NCI-H82 treated with DMSO at 0.1 percent for 48 hours (cell line): ENCODE measurements around the gene ADCY9.
A peak's percentile ranks its signal among the peaks of the same experiment; 100 is the strongest.
"Not testable (repeated sequence)": the region's sequence is repeated elsewhere in the genome, so short reads cannot be mapped to it uniquely, and the experiment has no call there.

Source experiments
- DNase-seq: peaks from one replicate; lab custom pipeline; 2025; ENCODE audit not compliant: unreplicated experiment; lab: John Stamatoyannopoulos, UW

The ADCY9 gene

DNA sequence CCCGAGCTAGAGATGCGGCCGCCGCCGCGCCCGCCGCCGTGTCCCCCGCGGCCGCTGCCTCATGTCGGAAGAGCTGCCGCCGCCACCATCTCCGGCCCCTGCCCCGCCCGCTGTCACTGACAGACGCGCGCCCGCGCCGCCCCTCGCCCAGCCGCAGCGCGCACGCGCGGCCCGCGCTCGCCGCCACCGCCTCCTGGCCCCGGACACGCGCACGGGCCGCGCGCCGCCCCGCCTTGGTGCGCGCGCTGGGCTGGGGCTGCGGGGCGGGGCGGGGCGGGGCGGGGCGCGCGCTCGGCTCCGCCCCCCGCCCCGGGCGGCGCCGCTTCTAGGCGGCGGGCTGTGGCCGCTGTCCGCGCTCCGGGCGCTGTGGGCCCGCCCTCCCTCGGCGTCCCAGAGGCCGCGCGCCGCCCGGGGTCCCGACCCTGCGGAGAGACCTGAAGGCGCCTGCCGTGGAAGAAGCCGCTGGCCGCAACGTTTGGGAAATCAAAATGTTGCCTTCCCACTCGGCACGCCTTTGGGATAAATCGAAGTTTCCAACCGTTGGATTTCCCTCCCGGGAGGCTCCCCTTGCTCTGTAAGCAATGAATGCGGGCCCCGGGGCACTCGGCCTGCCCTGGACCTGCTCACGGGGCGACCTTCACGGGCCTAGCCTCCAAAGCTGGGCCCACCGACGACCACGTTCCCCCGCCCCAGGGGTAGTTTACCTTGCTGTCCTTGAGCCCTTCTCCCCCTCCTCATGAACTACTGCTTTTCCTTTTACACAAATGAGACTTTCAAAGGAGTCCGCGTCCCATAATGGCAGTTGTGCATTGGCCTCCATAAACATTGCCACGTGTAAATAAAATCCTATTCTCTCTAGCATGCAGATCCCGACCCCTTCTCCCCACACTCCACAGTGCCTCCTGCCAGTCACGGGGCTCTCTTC, at the start of gene ADCY9:
ADCY9 (minus strand) TSS at position 118 of the 925 bp plus-strand sequence. CDS start 1,000 bp downstream, outside the sequence.
- DNase-seq = peak; percentile 30

GRCh38 chr16:4160658-4161430, 44.6 kb upstream of the ADCY9 start:
- no peak for DNase-seq

- DNase-seq = no peak
Measured at GRCh38 chr16:4159726-4160125, 43.5 kb upstream of the ADCY9 start.

GRCh38 chr16:4158143-4159093, 42.2 kb upstream of the ADCY9 start:
- DNase-seq = no peak

- DNase-seq = no peak
Measured at GRCh38 chr16:4157376-4157825, 41.2 kb upstream of the ADCY9 start.

DNA sequence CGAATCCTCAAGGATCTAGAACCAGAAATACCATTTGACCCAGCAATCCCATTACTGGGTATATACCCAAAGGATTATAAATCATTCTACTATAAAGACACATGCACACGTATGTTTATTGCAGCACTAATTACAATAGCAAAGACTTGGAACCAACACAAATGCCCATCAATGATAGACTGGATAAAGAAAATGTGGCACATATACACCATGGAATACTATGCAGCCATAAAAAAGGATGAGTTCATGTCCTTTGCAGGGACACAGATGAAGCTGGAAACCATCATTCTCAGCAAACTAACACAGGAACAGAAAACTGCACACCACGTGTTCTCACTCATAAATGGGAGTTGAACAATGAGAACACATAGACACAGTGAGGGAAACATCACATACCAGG, 40.3 kb upstream of the ADCY9 start:
- not testable (repeated sequence) for DNase-seq

DNA sequence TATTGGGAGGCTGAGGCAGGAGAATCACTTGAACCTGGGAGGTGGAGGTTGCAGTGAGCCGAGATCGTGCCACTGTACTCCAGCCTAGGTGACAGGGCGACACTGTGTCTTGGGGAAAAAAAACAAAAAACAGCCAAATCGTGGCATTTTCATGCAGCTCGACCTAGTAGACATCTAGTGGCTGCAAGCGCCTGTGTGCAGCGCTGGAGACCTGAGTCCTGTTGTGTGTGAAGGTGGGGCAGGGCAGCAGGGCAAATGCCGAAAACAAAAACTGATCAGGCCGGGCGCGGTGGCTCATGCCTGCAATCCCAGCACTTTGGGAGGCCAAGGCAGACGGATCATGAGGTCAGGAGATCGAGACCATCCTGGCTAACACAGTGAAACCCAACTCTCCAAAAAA, 37.1 kb upstream of the ADCY9 start:
- DNase-seq = not testable (repeated sequence)

- no peak for DNase-seq
Measured at GRCh38 chr16:4152267-4152666, 36.0 kb upstream of the ADCY9 start.

DNA sequence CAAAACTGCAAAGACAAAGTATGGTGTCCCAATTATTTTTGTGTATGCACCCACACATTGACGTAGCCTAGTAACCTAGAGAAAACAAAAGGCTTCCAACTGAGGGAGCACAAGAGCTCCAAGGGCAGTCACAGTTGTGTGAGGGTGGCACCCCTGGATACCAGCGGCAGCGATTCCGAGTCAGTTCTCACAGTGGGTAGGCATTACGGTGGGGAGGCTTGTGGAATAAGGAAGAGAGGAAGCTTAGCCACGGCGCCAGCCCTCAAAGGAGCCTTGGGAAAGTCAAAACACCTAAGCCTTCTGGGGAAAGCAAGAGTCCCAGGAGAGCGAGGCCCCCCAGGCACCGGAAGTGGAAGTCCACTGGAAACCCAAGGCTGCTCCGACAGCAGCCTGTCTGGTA, 31.0 kb upstream of the ADCY9 start:
- DNase-seq = no peak

DNA sequence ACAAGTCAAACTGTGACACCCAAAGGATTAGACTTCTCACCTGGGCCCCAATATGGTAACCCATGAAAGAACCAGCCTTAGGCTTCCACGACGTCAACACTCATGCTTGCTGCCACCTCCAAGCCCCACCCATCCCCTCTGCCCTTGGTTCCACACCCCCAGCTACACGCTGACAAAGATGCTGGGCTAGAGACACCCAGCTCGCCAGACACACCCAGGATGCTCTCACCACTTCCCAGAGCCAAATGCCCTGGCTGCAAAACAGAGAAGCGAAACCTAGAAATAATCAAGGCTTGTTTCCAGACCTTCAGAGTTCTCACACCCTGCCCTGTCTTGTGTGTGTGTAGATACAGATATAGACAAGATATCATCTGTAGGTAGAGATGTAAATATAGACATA, 26.0 kb upstream of the ADCY9 start:
- DNase-seq = no peak

- DNase-seq = no peak
Measured at GRCh38 chr16:4141604-4142003, 25.4 kb upstream of the ADCY9 start.

GRCh38 chr16:4140652-4141051, 24.4 kb upstream of the ADCY9 start:
- no peak for DNase-seq

DNA sequence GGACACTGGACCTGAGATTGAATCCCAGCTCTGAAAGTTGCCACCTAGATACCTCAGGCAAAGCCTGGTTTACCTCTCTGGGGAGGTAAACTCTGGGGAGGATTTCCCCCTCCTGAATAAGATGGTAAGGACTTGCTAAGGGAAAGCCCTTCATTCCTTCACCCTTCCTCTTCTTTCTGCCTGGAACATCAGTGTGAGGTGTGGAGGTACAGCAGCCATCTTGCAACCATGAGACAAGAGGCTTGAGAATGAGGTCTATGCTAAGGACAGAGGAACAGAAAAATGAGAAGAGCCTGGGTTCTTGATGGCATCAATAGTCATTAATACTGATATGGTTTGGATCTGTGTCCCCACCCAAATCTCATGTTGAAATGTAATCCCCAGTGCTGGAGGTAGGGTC, 23.7 kb upstream of the ADCY9 start:
- no peak for DNase-seq

- DNase-seq = no peak
Measured at GRCh38 chr16:4138713-4139112, 22.5 kb upstream of the ADCY9 start.

DNA sequence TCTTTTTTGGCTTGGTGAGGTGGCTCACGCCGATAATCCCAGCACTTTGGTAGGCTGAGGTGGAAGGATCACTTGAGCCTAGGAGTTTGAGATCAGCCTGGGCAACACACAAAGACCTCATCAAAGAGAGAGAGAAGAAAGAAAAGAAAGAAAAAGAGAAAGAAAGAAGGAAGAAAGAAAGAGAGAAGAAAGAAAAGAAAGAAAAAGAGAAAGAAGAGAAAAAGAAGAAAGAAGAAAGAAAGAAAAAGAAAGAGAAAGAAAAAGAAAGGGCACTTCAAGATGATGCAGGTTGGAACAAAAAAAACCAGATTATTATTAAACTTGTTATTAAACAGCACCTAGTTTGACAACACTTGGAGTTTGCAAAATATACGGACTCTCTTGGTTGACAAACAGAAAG, 21.2 kb upstream of the ADCY9 start:
- no peak for DNase-seq

DNA sequence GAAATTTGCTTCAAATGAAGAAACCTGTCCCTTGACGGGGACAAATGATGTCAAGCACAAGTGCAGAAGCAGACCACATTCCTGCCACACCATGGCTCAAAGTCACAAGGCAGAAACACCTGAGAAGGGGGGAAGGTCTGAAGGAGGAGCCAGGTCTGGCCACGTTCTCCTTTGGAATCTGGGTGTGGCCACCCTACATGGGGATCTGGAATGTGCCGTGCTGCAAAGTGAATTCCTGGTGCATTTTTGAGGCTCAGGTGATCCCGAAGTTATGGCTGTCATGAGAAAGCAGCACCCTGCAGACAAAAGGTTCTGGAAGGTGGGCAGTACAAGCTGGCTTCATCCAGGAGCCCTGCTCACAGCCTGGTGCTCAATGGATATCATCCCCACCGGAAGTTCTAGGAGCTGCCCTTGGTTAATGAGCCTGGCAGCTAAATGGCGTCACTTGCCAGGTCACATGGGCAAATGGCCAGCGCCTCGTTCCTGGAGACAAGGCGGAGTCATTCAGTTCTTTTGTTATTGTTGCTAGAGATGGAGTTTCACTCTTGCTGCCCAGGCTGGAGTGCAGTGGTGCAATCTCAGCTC, 20.1 kb upstream of the ADCY9 start:
- no peak for DNase-seq

DNA sequence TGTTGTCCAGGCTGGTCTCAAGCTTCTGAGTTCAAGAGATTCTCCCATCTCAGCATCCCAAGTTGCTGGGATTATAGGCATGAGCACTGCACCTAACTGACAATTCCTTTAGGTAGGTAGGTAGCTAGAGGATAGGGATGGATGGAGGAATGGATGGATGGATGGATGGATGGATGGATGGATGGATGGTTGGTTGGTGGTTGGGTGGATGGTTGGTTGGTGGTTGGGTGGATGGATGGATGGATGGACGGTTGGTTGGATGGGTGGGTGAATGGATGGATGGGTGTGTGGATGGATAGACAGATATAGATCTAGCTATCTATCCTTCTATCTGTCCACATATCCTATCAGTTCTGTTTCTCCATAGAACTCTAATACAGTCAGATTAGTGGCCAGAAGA, 19.3 kb upstream of the ADCY9 start:
- no peak for DNase-seq

DNA sequence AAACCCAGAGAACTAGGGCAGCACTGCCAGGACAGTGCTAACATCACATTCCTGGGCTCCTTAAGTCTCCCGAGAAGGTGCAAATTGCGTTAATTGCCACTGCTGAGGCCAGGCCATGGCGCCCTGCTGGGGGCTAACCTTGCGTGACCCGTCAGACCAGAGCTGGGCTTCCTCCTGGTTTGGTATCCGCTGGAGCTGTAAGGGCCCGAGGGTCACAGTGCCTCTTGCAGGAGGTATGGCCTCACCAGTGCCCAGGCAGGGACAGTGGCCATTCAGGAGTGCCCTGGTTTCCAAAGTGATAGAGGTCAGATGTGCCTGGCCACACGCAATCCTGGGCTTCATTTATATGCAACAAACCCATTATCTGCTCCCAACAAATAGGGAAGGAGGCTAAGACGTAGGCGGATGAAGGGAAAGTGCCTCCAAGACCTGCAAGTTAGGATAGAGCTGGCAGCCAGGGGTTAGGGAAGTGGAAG, 17.7 kb upstream of the ADCY9 start:
- no peak for DNase-seq

GRCh38 chr16:4131621-4132020, 15.4 kb upstream of the ADCY9 start:
- DNase-seq = no peak

DNA sequence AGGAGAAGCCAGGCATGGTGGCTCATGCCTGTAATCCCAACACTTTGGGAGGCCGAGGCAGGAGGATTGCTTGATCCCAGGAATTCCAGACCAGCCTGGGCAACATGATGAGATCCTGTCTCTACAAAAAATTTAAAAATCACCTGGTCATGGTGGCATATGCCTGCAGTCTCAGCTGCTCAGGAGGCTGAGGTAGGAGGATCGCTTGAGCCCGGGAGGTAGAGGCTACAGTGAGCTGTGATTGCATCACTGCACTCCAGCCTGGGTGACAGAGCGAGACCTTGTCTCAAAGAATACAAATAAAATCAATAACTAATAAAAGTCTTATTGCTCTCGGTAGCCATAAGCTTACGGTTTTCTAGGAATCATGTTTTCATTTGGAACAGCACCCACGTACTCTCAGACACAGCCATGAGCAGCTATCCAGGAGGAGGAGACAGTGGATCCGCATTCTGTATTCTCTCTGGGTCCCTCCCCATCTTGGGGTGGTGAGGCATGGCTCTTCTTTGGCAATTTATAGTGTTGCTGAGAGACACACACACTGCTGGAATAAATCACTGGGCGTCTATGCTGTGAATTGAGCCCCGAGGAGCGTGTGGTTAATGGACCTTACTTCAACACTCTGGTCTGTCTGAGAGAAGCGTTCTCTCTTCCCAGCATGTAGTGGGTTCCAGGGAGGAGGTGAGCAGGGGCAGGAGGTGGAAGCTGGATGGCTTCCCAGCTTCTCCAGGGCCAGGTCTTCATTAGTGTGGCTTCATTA, 8.5 kb upstream of the ADCY9 start:
- no peak for DNase-seq
